Liver (tissue), 9 donors: Measurements from ENCODE around the gene PCDH8. TPM values are rescaled to one million over a fixed set of nuclear protein-coding genes. Genes with fewer than 3 reads are reported as not detected.

Experiments
- DNase-seq: peaks from one replicate; pipeline ENCODE4 v3.0.0-alpha.2; 2017; ENCODE audit warnings: low spot score
- H3K27ac ChIP-seq, 2 donors: one replicate each; pipeline ENCODE4 v1.7.0; 2013; ENCODE audit warnings: inconsistent platforms in 2 of 2, low read length in 2 of 2, control low read depth in 1 of 2, low read depth in 1 of 2, mild to moderate bottlenecking in 1 of 2
- H3K27me3 ChIP-seq, 4 donors: one replicate each; pipeline versions ENCODE4 v1.6.1 to v1.7.0; 2013; ENCODE audit warnings: low read length in 3 of 4, inconsistent platforms in 1 of 4, mild to moderate bottlenecking in 1 of 4, moderate library complexity in 1 of 4; ENCODE audit not compliant: control insufficient read depth in 4 of 4, insufficient read depth in 4 of 4
- H3K36me3 ChIP-seq, 4 donors: one replicate each; pipeline versions ENCODE4 v1.6.1 to v1.7.0; 2013; ENCODE audit warnings: low read length in 3 of 4, mild to moderate bottlenecking in 3 of 4, low read depth in 1 of 4, moderate library complexity in 1 of 4; ENCODE audit not compliant: control insufficient read depth in 4 of 4, insufficient read depth in 3 of 4
- H3K4me1 ChIP-seq, 4 donors: one replicate each; pipeline versions ENCODE4 v1.6.1 to v1.7.0; 2013; ENCODE audit warnings: low read length in 3 of 4, mild to moderate bottlenecking in 3 of 4, moderate library complexity in 1 of 4; ENCODE audit not compliant: control insufficient read depth in 4 of 4, insufficient read depth in 4 of 4
- H3K4me3 ChIP-seq, 3 donors: one replicate each; pipeline versions ENCODE4 v1.6.1 to v1.7.0; 2013; ENCODE audit warnings: low read length in 3 of 3, control low read depth in 1 of 3, low read depth in 1 of 3, mild to moderate bottlenecking in 1 of 3
- H3K9ac ChIP-seq, 2 donors: one replicate each; pipeline ENCODE4 v1.7.0; 2013; ENCODE audit warnings: low read length in 2 of 2, mild to moderate bottlenecking in 2 of 2, moderate library complexity in 2 of 2, control low read depth in 1 of 2, low read depth in 1 of 2
- H3K9me3 ChIP-seq, 4 donors: one replicate each; pipeline versions ENCODE4 v1.6.1 to v1.7.0; 2013; ENCODE audit warnings: low read length in 3 of 4; ENCODE audit not compliant: control insufficient read depth in 4 of 4
- ATF3 ChIP-seq: IDR thresholded peaks from 2 replicates; pipeline ENCODE4 v1.6.1; 2016; ENCODE audit warnings: antibody characterized with exemption
- CTCF ChIP-seq: fragments of 150-350 bp; IDR thresholded peaks from 2 replicates; pipeline ENCODE4 v1.5.1; 2017; ENCODE audit warnings: improper control_type of control experiment, low read depth, low read length; ENCODE audit not compliant: missing input control
- EGR1 ChIP-seq, 2 donors: IDR thresholded peaks; 2 replicates each; pipeline ENCODE4 v1.6.1; 2016 to 2018; ENCODE audit warnings: antibody characterized with exemption in 2 of 2, low read depth in 2 of 2
- FOXA1 ChIP-seq: IDR thresholded peaks from 2 replicates; pipeline ENCODE4 v1.6.1; 2016; ENCODE audit warnings: antibody characterized with exemption
- FOXA2 ChIP-seq: IDR thresholded peaks from 2 replicates; pipeline ENCODE4 v1.6.1; 2016; ENCODE audit warnings: antibody characterized with exemption
- GABPA ChIP-seq, 2 donors: IDR thresholded peaks in 1 of 2; conservative IDR thresholded peaks in 1 of 2; 2 replicates each; pipeline ENCODE4 v1.6.1; 2016; ENCODE audit warnings: antibody characterized with exemption in 2 of 2, mild to moderate bottlenecking in 1 of 2, moderate library complexity in 1 of 2
- HNF4A ChIP-seq, 2 donors: conservative IDR thresholded peaks; 2 replicates each; pipeline ENCODE4 v1.6.1; 2016; ENCODE audit warnings: antibody characterized with exemption in 2 of 2, mild to moderate bottlenecking in 2 of 2
- HNF4G ChIP-seq: IDR thresholded peaks from 2 replicates; pipeline ENCODE4 v1.6.1; 2016; ENCODE audit warnings: antibody characterized with exemption
- JUND ChIP-seq, 2 donors: IDR thresholded peaks; 2 replicates each; pipeline ENCODE4 v1.6.1; 2016; ENCODE audit warnings: antibody characterized with exemption in 2 of 2
- MAX ChIP-seq: IDR thresholded peaks from 2 replicates; pipeline ENCODE4 v1.6.1; 2016; ENCODE audit warnings: antibody characterized with exemption
- NR2F2 ChIP-seq: IDR thresholded peaks from 2 replicates; pipeline ENCODE4 v1.6.1; 2016; ENCODE audit warnings: antibody characterized with exemption
- REST ChIP-seq: IDR thresholded peaks from 2 replicates; pipeline ENCODE4 v1.6.1; 2016; ENCODE audit warnings: antibody characterized with exemption, mild to moderate bottlenecking
- RXRA ChIP-seq, 2 donors: IDR thresholded peaks; 2 replicates each; pipeline ENCODE4 v1.6.1; 2017 to 2018; ENCODE audit warnings: antibody characterized with exemption in 2 of 2, mild to moderate bottlenecking in 1 of 2
- SP1 ChIP-seq: IDR thresholded peaks from 2 replicates; pipeline ENCODE4 v1.6.1; 2018; ENCODE audit warnings: antibody characterized with exemption, mild to moderate bottlenecking
- TAF1 ChIP-seq: conservative IDR thresholded peaks from 2 replicates; pipeline ENCODE4 v1.6.1; 2016; ENCODE audit warnings: antibody characterized with exemption, mild to moderate bottlenecking
- YY1 ChIP-seq: IDR thresholded peaks from 2 replicates; pipeline ENCODE4 v1.6.1; 2016; ENCODE audit warnings: antibody characterized with exemption, mild to moderate bottlenecking
- WGBS: extraction: QIAGEN DNeasy Blood & Tissue Kit; methylation state at CpG from one replicate; pipeline ENCODE4 v1.1.7; 2013; 5-methylcytosine and 5-hydroxymethylcytosine counted together
- polyA plus RNA-seq, 2 donors: library from polyadenylated mRNA; stranded (reverse) in 1 of 2; unstranded in 1 of 2; fragments of 200-250 nt in 1 of 2; fragments of >200 nt in 1 of 2; fragmentation: Nextera tagmentation in 1 of 2; extraction: Ambion mirVana in 1 of 2; gene quantifications; one replicate each; pipeline versions ENCODE4 v1.2.1 to v1.2.3, GENCODE V29; 2013 to 2015
- total RNA-seq, 2 donors: library from RNA; depleted of rRNA; stranded (reverse); fragments of >200 nt; gene quantifications; one replicate each; pipeline ENCODE4 v1.2.3, GENCODE V29; 2014
- donor health status: healthy.
- donor health status: healthy.
- donor health status: healthy.
- donor health status: healthy.
- donor health status: healthy.

PCDH8 gene
- total and polyA plus RNA-seq, 4 donors: not detected

- DNase-seq: no peak
- 8% methylated on average over 24 of the region's 24 CpGs for WGBS
- no peak overlapping the region for H3K4me3 ChIP-seq
- peaks cover 11 to 26% (median 13%) of the 10 kb centered on the region in 4 donors for H3K4me1 ChIP-seq
- H3K36me3 ChIP-seq: no peaks in the 10 kb centered on the region
- no peak overlapping the region for H3K27ac ChIP-seq
- TF ChIP-seq TAF1 (no peak), RXRA (IDR thresholded peaks at IDR 0.05) (no peak), HNF4G (no peak), EGR1 (IDR thresholded peaks at IDR 0.05; ENCODE audit: low read depth in 2 of 2) (no peak), CTCF (no peak), NR2F2 (no peak), YY1 (no peak), HNF4A (conservative IDR thresholded peaks at IDR 0.05) (no peak), GABPA (IDR thresholded peaks at IDR 0.05 in 1 of 2, conservative IDR thresholded peaks at IDR 0.05 in 1 of 2) (no peak)
- H3K27me3 ChIP-seq: peaks cover 9 to 28% (median 22%) of the 10 kb centered on the region in 4 donors
- H3K9me3 ChIP-seq: peaks cover 0 to 5% (median 2%) of the 10 kb centered on the region in 4 donors
- H3K9ac ChIP-seq: no peak overlapping the region
Measured at GRCh38 chr13:52849291-52850071, 1.0 kb upstream of the PCDH8 start.

GRCh38 chr13:52847682-52848432 lies 583 bp downstream of the PCDH8 start:
- H3K27ac ChIP-seq: no peak overlapping the region
- no peak for DNase-seq
- no peaks in the 10 kb centered on the region for H3K36me3 ChIP-seq
- WGBS: 15% methylated on average over 75 of the region's 75 CpGs
- H3K9ac ChIP-seq: no peak overlapping the region
- no peak overlapping the region for H3K4me3 ChIP-seq
- peaks cover 10 to 29% (median 23%) of the 10 kb centered on the region in 4 donors for H3K27me3 ChIP-seq
- H3K4me1 ChIP-seq: peaks cover 11 to 26% (median 13%) of the 10 kb centered on the region in 4 donors
- peaks cover 0 to 5% (median 2%) of the 10 kb centered on the region in 4 donors for H3K9me3 ChIP-seq
- no peak for TF ChIP-seq HNF4A (conservative IDR thresholded peaks at IDR 0.05)
- TF ChIP-seq MAX: no peak
- no peak for TF ChIP-seq FOXA1
- TF ChIP-seq GABPA (IDR thresholded peaks at IDR 0.05 in 1 of 2, conservative IDR thresholded peaks at IDR 0.05 in 1 of 2): no peak
- TF ChIP-seq JUND (IDR thresholded peaks at IDR 0.05): no peak

GRCh38 chr13:52847322-52847681 lies 1.1 kb downstream of the PCDH8 start:
- Histone ChIP-seq H3K27me3 (peaks cover 10 to 29% (median 23%) of the 10 kb centered on the region in 4 donors), H3K4me1 (peaks cover 11 to 26% (median 13%) of the 10 kb centered on the region in 4 donors), H3K9me3 (peaks cover 0 to 5% (median 2%) of the 10 kb centered on the region in 4 donors), H3K36me3 (no peaks in the 10 kb centered on the region), H3K27ac (no peak overlapping the region), H3K4me3 (no peak overlapping the region), H3K9ac (no peak overlapping the region)
- TF ChIP-seq FOXA1: no peak
- no peak for TF ChIP-seq YY1
- no peak for TF ChIP-seq HNF4A (conservative IDR thresholded peaks at IDR 0.05)
- TF ChIP-seq FOXA2: no peak
- TF ChIP-seq NR2F2: no peak
- TF ChIP-seq SP1: no peak
- no peak for TF ChIP-seq REST
- no peak for TF ChIP-seq RXRA (IDR thresholded peaks at IDR 0.05)
- TF ChIP-seq CTCF: no peak
- no peak for TF ChIP-seq MAX
- TF ChIP-seq GABPA (IDR thresholded peaks at IDR 0.05 in 1 of 2, conservative IDR thresholded peaks at IDR 0.05 in 1 of 2): no peak
- no peak for TF ChIP-seq ATF3
- TF ChIP-seq EGR1 (IDR thresholded peaks at IDR 0.05; ENCODE audit: low read depth in 2 of 2): no peak
- no peak for DNase-seq
- 12% methylated on average over 51 of the region's 51 CpGs for WGBS
